ENCODE results near the gene CPE. TPM values are rescaled to one million over a fixed set of nuclear protein-coding genes. Genes with fewer than 3 reads are reported as not detected.

The CPE gene
- total RNA-seq, 1 donor, result 15.1 TPM

- TF ChIP-seq, protein P1, sequence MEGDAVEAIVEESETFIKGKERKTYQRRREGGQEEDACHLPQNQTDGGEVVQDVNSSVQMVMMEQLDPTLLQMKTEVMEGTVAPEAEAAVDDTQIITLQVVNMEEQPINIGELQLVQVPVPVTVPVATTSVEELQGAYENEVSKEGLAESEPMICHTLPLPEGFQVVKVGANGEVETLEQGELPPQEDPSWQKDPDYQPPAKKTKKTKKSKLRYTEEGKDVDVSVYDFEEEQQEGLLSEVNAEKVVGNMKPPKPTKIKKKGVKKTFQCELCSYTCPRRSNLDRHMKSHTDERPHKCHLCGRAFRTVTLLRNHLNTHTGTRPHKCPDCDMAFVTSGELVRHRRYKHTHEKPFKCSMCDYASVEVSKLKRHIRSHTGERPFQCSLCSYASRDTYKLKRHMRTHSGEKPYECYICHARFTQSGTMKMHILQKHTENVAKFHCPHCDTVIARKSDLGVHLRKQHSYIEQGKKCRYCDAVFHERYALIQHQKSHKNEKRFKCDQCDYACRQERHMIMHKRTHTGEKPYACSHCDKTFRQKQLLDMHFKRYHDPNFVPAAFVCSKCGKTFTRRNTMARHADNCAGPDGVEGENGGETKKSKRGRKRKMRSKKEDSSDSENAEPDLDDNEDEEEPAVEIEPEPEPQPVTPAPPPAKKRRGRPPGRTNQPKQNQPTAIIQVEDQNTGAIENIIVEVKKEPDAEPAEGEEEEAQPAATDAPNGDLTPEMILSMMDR (IDR thresholded peaks at IDR 0.05; ENCODE audit: insufficient read depth, low read depth, low read length), result no peak
- no peak overlapping the region for H3K4me3 ChIP-seq (ENCODE audit: low read depth, low read length)
- DNase-seq (ENCODE audit: low read depth), result peak; percentile 4
Observed at GRCh38 chr4:165512424-165512823, 133.6 kb downstream of the CPE start.

GRCh38 chr4:165514739-165515138, 135.9 kb downstream of the CPE start:
- H3K4me3 ChIP-seq (ENCODE audit: low read depth, low read length), result no peak overlapping the region
- DNase-seq (ENCODE audit: low read depth), result no peak
- TF ChIP-seq, protein P1 (IDR thresholded peaks at IDR 0.05; ENCODE audit: insufficient read depth, low read depth, low read length), result no peak

GRCh38 chr4:165515201-165515600, 136.4 kb downstream of the CPE start:
- no peak overlapping the region for H3K4me3 ChIP-seq (ENCODE audit: low read depth, low read length)
- DNase-seq (ENCODE audit: low read depth), result no peak
- TF ChIP-seq, protein P1 (IDR thresholded peaks at IDR 0.05; ENCODE audit: insufficient read depth, low read depth, low read length), result no peak

GRCh38 chr4:165516281-165516833, 137.5 kb downstream of the CPE start:
- no peak for DNase-seq (ENCODE audit: low read depth)
- TF ChIP-seq, protein P1 (IDR thresholded peaks at IDR 0.05; ENCODE audit: insufficient read depth, low read depth, low read length), result no peak
- no peak overlapping the region for H3K4me3 ChIP-seq (ENCODE audit: low read depth, low read length)

- TF ChIP-seq, protein P1 (IDR thresholded peaks at IDR 0.05; ENCODE audit: insufficient read depth, low read depth, low read length), result no peak
- DNase-seq (ENCODE audit: low read depth), result no peak
- no peak overlapping the region for H3K4me3 ChIP-seq (ENCODE audit: low read depth, low read length)
Observed at GRCh38 chr4:165517216-165517615, 138.4 kb downstream of the CPE start.

DNA sequence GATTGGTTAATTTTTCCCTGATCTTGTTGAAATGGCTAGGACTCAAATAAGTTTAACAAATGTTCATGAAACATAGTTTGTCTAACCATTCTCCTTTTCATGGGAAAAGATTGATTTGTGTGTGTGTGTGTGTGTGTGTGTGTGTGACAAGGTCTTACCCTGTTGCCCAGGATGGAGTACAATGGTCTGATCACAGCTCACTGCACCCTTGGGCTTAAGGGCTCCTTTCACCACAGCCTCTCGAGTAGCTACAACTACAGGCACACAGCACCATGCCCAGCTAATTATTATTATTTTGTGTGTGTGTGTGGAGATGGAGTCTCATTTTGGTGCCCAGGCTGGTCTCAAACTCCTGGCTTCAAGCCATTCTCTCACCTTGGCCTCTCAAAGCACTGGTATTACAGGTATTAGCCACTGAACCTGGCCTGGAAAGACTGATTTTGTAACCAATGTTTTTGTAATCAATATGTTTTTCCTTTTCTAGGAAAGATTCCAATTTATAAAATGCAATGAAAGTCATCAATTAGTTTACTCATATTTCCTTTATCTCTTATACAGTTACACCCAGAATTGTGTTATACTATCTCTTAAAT, 139.3 kb downstream of the CPE start:
- TF ChIP-seq, protein P1 (IDR thresholded peaks at IDR 0.05; ENCODE audit: insufficient read depth, low read depth, low read length), result no peak
- no peak for DNase-seq (ENCODE audit: low read depth)
- no peak overlapping the region for H3K4me3 ChIP-seq (ENCODE audit: low read depth, low read length)

DNA sequence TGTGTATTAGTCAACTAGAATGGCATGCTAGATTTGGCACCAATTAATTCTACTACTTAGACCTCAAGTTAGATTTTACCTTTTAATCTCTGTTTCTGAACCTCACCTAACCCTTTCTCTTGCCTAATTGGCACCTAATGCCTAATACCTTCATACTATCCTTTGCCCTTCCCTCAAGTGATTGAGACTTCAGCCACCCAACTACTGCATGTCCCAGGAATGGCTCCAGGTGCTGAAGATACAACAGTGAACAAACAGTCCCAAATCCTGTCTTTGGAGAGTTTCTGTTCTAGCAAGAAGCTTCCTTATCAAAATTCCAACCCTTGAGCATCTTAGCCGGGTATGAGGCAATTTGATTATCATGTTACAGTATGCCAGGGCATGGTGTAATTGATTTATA, 139.9 kb downstream of the CPE start:
- no peak for DNase-seq (ENCODE audit: low read depth)
- no peak overlapping the region for H3K4me3 ChIP-seq (ENCODE audit: low read depth, low read length)
- TF ChIP-seq, protein P1 (IDR thresholded peaks at IDR 0.05; ENCODE audit: insufficient read depth, low read depth, low read length), result no peak

Measured in fibroblast of villous mesenchyme (primary cell).